ENCODE data around the gene BCAS4.

DNA sequence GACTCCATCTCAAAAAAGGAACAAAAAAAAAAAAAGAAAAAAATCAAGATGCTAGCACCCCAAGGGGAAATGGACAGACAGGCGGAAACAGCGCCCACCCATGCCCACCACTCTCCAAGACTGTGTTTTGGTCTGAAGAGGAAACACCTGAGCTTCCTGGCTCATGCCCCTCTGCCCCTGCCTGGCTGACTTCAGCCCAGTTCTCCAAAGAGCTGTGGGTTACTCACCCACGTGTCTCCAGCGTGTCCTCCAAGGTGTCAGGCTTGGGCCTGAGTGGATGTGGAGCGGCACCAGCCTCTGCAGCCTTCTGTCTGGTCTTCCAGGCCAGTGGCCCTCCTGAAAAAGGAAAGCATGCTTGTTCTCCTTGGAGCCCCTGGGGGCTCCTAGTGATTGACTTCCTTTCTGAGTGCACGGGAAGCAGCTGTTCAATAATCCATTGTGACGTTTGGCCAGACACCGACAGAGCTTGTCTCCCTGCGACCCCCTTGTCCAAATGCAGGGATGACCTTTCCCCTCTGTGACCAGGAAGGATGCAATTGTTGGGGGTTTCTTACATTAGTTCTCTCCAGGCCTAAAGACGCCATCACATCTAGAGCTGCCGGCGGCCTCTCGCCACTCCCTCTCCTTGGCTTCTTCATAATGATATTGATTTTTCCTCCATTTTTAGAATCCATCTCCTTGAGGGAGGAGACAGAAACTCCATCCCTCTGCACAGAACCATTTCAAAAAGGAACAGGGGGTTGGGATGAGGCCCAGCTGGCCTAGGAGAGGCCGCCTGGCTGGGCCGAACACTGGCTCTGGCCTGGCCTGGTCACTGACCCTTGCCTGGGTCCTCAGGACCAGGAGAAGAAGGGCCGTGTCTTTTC, 77.9 kb downstream of the BCAS4 start:
- TF ChIP-seq POLR2A (IDR thresholded peaks at IDR 0.05; ENCODE audit: low read length) (no peak), GATA1 (IDR thresholded peaks at IDR 0.05; ENCODE audit: low read depth, low read length) (no peak)
